ENCODE data around the gene CACNB4. TPM values are rescaled to one million over a fixed set of nuclear protein-coding genes. Genes with fewer than 3 reads are reported as not detected.
"Not testable (repeated sequence)": the region's sequence is repeated elsewhere in the genome, so short reads cannot be mapped to it uniquely, and the experiment has no call there.

The CACNB4 gene
- total RNA-seq, 1 donor, result 4.3 TPM

DNA sequence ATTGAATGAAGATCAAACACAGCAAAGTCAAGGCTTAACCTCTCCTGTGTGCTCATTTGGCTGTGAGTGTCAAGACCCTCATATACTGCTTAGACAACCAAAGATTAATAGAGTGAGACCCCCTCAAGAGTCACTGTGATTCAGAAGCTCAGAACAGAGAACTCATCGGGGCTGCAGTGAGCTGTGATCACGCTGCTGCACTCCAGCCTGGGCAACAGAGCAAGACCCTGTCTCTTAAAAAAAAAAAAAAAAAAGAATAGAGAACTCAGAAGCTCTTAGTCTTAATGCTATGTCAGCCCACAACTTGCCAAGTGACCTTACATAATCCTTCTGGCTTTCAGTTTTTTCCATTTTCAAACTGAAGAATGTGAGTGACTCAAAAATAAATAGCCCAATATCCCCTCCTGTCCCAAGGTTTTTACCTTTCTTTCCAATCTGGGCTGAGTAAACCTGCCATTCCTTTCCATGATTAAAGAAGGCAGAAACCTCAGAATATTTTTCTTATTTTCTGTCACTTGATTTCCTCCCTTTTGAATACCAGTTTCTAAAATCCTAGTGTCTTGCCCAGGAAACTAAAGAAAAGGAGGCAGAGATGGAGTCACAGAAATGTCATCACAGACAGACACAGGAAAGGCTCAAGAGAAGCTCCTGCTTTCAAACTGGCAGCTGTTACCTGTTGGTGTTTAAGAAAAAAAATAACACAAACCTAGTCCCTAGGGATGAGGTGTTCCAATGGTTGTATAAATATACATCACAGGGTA is 102.4 kb downstream of the CACNB4 start:
- DNase-seq (ENCODE audit: insufficient read length, low spot score, missing footprints), result peak; percentile 56

DNA sequence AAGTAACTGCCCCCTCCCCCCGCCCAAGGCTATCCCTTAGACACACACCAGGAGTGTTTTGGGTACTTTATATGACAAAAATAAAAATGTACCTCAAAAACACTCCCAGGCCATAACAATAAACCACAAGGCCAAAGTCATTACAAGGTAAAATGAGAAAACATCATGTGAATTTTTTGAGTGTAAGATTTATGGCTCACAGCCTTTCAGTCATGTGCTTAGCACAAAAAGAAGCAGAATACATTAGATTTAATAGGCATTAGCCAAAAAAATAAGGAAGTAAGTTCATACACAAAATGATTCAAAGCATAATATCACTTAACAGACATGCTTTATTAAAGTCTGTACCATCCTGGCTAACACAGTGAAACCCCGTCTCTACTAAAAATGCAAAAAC is 103.7 kb downstream of the CACNB4 start:
- Histone ChIP-seq H3K4me1 (ENCODE audit: insufficient read depth, low read length) (no peaks in the 10 kb centered on the region), H3K9me3 (ENCODE audit: low read depth, low read length) (no peaks in the 10 kb centered on the region), H3K4me3 (ENCODE audit: insufficient read depth, low read length) (no peak overlapping the region), H3K27me3 (ENCODE audit: insufficient read depth, low read length) (peaks cover 2% of the 10 kb centered on the region), H3K36me3 (ENCODE audit: insufficient read depth, low read length) (no peaks in the 10 kb centered on the region), H3K4me2 (ENCODE audit: insufficient read depth, low read length) (no peak overlapping the region), H3K27ac (ENCODE audit: low read depth, low read length) (no peak overlapping the region), H2AFZ (ENCODE audit: low read length) (no peak overlapping the region), H3K79me2 (ENCODE audit: insufficient read depth, low read length) (no peaks in the 10 kb centered on the region), H4K20me1 (ENCODE audit: insufficient read depth, low read length) (no peaks in the 10 kb centered on the region)
- DNase-seq (ENCODE audit: insufficient read length, low spot score, missing footprints), result no peak
- TF ChIP-seq, protein P1, sequence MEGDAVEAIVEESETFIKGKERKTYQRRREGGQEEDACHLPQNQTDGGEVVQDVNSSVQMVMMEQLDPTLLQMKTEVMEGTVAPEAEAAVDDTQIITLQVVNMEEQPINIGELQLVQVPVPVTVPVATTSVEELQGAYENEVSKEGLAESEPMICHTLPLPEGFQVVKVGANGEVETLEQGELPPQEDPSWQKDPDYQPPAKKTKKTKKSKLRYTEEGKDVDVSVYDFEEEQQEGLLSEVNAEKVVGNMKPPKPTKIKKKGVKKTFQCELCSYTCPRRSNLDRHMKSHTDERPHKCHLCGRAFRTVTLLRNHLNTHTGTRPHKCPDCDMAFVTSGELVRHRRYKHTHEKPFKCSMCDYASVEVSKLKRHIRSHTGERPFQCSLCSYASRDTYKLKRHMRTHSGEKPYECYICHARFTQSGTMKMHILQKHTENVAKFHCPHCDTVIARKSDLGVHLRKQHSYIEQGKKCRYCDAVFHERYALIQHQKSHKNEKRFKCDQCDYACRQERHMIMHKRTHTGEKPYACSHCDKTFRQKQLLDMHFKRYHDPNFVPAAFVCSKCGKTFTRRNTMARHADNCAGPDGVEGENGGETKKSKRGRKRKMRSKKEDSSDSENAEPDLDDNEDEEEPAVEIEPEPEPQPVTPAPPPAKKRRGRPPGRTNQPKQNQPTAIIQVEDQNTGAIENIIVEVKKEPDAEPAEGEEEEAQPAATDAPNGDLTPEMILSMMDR (IDR thresholded peaks at IDR 0.05; ENCODE audit: extremely low read depth, low read depth, low read length), result no peak

More for the DNA sequence above, 102.4 kb downstream of the CACNB4 start:
- no peak overlapping the region for H3K27ac ChIP-seq (ENCODE audit: low read depth, low read length)
- H4K20me1 ChIP-seq (ENCODE audit: insufficient read depth, low read length), result no peaks in the 10 kb centered on the region
- no peak overlapping the region for H2AFZ ChIP-seq (ENCODE audit: low read length)
- no peak overlapping the region for H3K4me2 ChIP-seq (ENCODE audit: insufficient read depth, low read length)
- no peaks in the 10 kb centered on the region for H3K4me1 ChIP-seq (ENCODE audit: insufficient read depth, low read length)
- H3K36me3 ChIP-seq (ENCODE audit: insufficient read depth, low read length), result no peaks in the 10 kb centered on the region
- no peak overlapping the region for H3K4me3 ChIP-seq (ENCODE audit: insufficient read depth, low read length)
- TF ChIP-seq, protein P1 (IDR thresholded peaks at IDR 0.05; ENCODE audit: extremely low read depth, low read depth, low read length), result no peak
- no peaks in the 10 kb centered on the region for H3K79me2 ChIP-seq (ENCODE audit: insufficient read depth, low read length)
- no peaks in the 10 kb centered on the region for H3K9me3 ChIP-seq (ENCODE audit: low read depth, low read length)
- peaks cover 2% of the 10 kb centered on the region for H3K27me3 ChIP-seq (ENCODE audit: insufficient read depth, low read length)

DNA sequence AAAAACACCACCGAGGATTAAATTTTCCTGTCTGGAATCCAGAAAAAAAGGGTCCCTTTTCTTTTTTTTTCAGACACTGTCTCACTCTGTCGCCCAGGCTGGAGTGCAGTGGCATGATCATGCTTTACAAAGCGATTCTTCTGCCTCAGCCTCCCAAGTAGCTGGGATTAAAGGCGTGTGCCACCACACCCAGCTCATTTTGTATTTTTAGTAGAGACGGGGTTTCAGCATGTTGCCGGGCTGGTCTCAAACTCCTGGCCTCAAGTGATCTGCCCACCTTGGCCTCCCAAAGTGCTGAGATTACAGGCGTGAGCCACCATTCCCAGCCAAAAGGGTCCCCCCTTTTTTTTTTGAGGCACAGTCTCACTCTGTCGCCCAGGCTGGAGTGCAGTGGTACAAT is 104.7 kb downstream of the CACNB4 start:
- not testable (repeated sequence) for H3K27me3 ChIP-seq (ENCODE audit: insufficient read depth, low read length); H3K4me3 ChIP-seq (ENCODE audit: insufficient read depth, low read length); H3K27ac ChIP-seq (ENCODE audit: low read depth, low read length); H3K79me2 ChIP-seq (ENCODE audit: insufficient read depth, low read length); H4K20me1 ChIP-seq (ENCODE audit: insufficient read depth, low read length); H3K4me1 ChIP-seq (ENCODE audit: insufficient read depth, low read length); H3K36me3 ChIP-seq (ENCODE audit: insufficient read depth, low read length); H2AFZ ChIP-seq (ENCODE audit: low read length); DNase-seq (ENCODE audit: insufficient read length, low spot score, missing footprints); H3K4me2 ChIP-seq (ENCODE audit: insufficient read depth, low read length); H3K9me3 ChIP-seq (ENCODE audit: low read depth, low read length)

DNA sequence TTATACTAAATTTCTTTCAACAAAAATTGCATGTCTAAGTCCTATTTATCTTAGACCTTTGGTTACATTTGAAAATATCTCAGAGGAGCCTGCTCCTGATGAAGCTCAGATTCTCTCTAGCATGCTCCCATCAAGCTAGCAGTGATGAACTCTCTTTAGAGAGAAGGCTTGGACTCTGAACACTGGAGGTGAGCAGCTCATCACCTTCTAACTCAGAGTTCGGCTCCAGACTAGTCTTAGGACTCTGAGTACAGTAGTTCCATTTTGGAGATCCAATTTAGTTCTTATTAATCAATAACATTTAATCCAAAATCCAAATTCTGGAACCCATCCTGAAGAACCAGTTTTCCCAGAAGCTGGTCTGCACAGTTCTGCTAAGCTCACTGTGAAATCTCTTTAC is 107.8 kb downstream of the CACNB4 start:
- Histone ChIP-seq H3K79me2 (ENCODE audit: insufficient read depth, low read length) (no peaks in the 10 kb centered on the region), H3K4me1 (ENCODE audit: insufficient read depth, low read length) (no peaks in the 10 kb centered on the region), H4K20me1 (ENCODE audit: insufficient read depth, low read length) (no peaks in the 10 kb centered on the region), H2AFZ (ENCODE audit: low read length) (no peak overlapping the region), H3K27me3 (ENCODE audit: insufficient read depth, low read length) (no peaks in the 10 kb centered on the region), H3K4me2 (ENCODE audit: insufficient read depth, low read length) (no peak overlapping the region), H3K27ac (ENCODE audit: low read depth, low read length) (no peak overlapping the region), H3K4me3 (ENCODE audit: insufficient read depth, low read length) (no peak overlapping the region), H3K36me3 (ENCODE audit: insufficient read depth, low read length) (no peaks in the 10 kb centered on the region), H3K9me3 (ENCODE audit: low read depth, low read length) (no peaks in the 10 kb centered on the region)
- TF ChIP-seq, protein P1 (IDR thresholded peaks at IDR 0.05; ENCODE audit: extremely low read depth, low read depth, low read length), result no peak
- DNase-seq (ENCODE audit: insufficient read length, low spot score, missing footprints), result no peak
